GM18511 (cell line): ENCODE data around the gene ADGRD2.

ENCODE experiments used
- ATAC-seq: cut with Tn5 transposase; IDR thresholded peaks from one replicate; pipeline ENCODE4 v1.9.1; 2021; ENCODE audit warnings: mild to moderate bottlenecking, moderate library complexity; ENCODE audit not compliant: unreplicated experiment

The ADGRD2 gene

GRCh38 chr9:124506931-124507879 lies 57.0 kb downstream of the ADGRD2 start, which contains the start of gene NR5A1:
TSS of gene NR5A1 (minus strand) at chr9:124507399. CDS start at chr9:124503395, 4,004 bp downstream.
- no peak for ATAC-seq

GRCh38 chr9:124507880-124508423 lies 57.7 kb downstream of the ADGRD2 start:
- ATAC-seq = no peak

- ATAC-seq = no peak
Observed at GRCh38 chr9:124510650-124511425, 60.6 kb downstream of the ADGRD2 start.

GRCh38 chr9:124511426-124511840 lies 61.2 kb downstream of the ADGRD2 start:
- ATAC-seq = no peak

- ATAC-seq = no peak
Observed at GRCh38 chr9:124511891-124512805, 61.9 kb downstream of the ADGRD2 start.

DNA sequence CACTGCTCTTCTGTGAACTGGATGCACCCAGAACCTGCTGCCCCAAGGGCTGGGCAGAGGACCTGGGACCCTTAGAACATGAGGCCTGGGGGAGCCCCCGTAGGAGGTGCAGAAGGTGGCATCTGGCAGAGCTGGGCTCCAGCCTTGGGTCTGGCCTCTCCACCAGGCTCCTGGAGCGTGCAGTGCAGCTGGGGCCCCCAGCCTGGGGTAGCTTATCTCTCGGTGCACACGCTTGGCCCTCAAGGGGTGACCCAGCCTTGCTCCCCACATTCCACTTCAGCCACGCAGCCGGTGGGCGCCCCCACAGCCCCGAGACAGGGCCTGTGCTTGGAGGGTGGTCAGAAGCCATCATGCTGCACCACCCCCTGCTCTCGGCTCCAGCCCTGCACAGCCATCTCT lies 62.6 kb downstream of the ADGRD2 start:
- no peak for ATAC-seq

- ATAC-seq = no peak
Observed at GRCh38 chr9:124513376-124513994, 63.2 kb downstream of the ADGRD2 start.

- ATAC-seq = no peak
Observed at GRCh38 chr9:124514125-124514524, 63.9 kb downstream of the ADGRD2 start.

DNA sequence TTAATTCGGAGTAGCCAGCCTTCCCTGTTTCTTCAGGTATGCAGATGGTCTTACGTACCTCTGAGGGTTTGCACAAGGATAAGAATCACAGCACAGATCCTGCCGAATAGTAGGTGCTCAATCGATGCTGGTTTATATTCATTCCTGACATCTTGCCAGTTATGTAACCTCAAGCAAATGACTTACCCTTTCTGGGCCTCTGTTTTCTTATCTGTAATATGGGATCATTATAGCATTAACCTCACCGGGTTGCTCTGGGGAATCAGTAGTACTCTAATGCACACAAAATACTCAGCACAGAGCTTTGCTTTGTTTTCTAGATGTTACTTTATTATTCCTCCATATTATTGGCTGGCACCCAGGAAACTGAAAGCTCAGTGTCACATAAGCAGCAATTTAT lies 64.6 kb downstream of the ADGRD2 start:
- no peak for ATAC-seq

DNA sequence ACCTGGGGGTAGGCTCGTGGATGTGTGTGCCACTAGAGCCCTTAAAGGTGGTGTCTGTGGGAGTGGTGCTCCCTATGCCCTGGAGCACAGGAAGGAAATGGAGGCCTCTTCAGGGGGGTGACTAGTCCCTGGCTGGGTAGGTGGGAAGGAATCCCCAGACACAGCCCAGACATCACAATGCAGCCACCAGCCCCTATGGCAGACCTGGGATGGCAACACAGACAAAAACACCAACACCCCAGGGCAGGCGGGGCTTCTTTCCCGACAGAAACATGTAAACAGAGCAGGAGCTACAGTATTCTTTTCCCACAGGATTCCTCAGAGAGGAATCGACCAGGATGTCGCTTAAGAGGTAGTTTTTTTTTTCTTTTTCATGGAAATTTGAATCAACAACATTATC lies 67.3 kb downstream of the ADGRD2 start:
- no peak for ATAC-seq

GRCh38 chr9:124518116-124518515 lies 67.9 kb downstream of the ADGRD2 start:
- no peak for ATAC-seq

- no peak for ATAC-seq
Observed at GRCh38 chr9:124520206-124520596, 70.0 kb downstream of the ADGRD2 start.

DNA sequence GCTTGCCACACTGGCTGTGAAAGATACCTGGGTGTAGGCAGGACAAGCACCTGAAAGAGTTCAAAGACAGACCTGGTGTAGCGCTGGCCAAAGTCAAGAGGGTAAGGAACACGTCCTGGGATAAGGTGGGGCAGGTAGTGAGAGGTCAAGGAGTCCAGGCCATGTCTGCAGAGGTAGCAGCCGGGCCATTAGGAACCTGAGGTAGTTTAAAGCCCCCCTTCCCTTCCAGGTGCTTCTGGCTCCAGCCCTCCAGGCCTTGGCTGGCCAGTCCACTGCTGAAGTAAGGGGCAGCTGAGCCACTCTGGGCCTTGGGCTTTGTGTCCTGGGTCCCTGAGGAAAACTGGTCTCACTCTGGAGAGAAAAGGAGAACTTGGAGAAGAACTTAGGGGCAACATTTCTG lies 70.9 kb downstream of the ADGRD2 start:
- no peak for ATAC-seq

DNA sequence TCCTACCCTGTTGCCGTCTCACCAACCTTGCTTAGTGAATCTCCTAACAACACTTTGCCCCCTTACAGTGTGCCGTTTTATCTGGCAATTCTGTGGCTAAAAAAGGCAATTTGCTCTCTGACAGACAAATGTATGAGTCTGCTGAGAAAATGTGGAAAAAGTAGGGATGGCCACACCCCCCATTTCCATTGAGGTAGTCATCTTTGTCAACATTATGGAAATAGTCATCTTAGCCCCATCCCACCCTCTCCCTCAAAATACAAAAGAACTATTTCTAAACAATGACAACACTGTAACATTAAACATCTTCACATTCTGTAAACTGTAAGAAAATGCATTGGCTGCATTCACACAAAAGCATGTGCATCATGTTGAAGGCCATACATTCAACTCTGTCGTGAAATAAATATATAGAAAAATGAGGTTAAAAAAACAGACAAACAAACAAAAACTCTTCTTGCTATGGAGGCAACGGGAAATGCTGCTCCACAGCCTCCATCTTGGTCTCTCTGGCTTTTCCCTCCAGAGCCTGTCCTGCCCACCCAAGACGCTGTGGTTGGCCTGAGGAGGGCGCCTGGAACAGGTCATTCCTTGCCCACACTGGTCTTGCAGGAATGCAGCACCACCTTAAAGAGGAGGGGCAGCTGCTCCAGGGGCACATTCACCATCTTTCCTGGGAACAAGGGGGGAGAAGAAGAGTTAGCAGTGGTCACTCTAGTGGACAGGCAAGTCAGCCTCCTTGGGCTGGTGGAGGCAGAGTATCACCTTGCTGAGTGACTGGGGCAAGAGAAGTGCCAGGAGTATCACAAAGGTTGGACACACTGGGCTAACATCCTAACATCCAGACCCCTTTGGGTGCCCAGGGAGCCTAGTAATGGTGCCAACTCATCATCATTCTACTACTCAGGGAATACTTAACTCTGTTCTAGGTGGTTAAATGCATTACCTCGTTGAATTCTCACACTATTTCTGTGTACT lies 72.2 kb downstream of the ADGRD2 start:
- no peak for ATAC-seq

GRCh38 chr9:124526174-124526573 lies 75.9 kb downstream of the ADGRD2 start:
- no peak for ATAC-seq

GRCh38 chr9:124527781-124528180 lies 77.5 kb downstream of the ADGRD2 start:
- no peak for ATAC-seq
